Karpas-422 (cell line): ENCODE results near the gene WIPF3. TPM values are rescaled to one million over a fixed set of nuclear protein-coding genes. Genes with fewer than 3 reads are reported as not detected.
"Not testable (repeated sequence)": the region's sequence is repeated elsewhere in the genome, so short reads cannot be mapped to it uniquely, and the experiment has no call there.

Experiments used
- DNase-seq: peaks from one replicate; pipeline ENCODE4 v3.0.0-alpha.2; 2015
- H2AFZ ChIP-seq: fragments of 200-600 bp; sonication (generic); 2 replicates; pipeline ENCODE4 v1.6.1; 2014; ENCODE audit warnings: antibody characterized with exemption, low read length, mixed read lengths
- H3K27ac ChIP-seq: fragments of 200-600 bp; sonication (generic); 2 replicates; pipeline ENCODE4 v1.5.1; 2014; ENCODE audit warnings: mild to moderate bottlenecking, low read length, moderate library complexity
- H3K27me3 ChIP-seq: fragments of 200-600 bp; sonication (generic); 2 replicates; pipeline ENCODE4 v1.6.1; 2014; ENCODE audit warnings: low read length, mixed read lengths
- H3K36me3 ChIP-seq: fragments of 200-600 bp; sonication (generic); 2 replicates; pipeline ENCODE4 v1.6.1; 2014; ENCODE audit warnings: low read length, mixed read lengths; ENCODE audit not compliant: insufficient read depth
- H3K4me1 ChIP-seq: fragments of 200-600 bp; sonication (generic); 2 replicates; pipeline ENCODE4 v1.6.1; 2014; ENCODE audit warnings: mild to moderate bottlenecking, low read length, mixed read lengths
- H3K4me2 ChIP-seq: fragments of 200-600 bp; sonication (generic); 2 replicates; pipeline ENCODE4 v1.6.1; 2014; ENCODE audit warnings: low read length, low read depth, mild to moderate bottlenecking; ENCODE audit not compliant: poor library complexity, severe bottlenecking
- H3K4me3 ChIP-seq: fragments of 200-600 bp; sonication (generic); 2 replicates; pipeline ENCODE4 v1.5.1; 2014; ENCODE audit warnings: mild to moderate bottlenecking, antibody characterized with exemption, low read length, mixed read lengths
- H3K79me2 ChIP-seq: fragments of 200-600 bp; sonication (generic); 2 replicates; pipeline ENCODE4 v1.6.1; 2014; ENCODE audit warnings: mild to moderate bottlenecking, low read length, mixed read lengths
- H3K9ac ChIP-seq: fragments of 200-600 bp; sonication (generic); 2 replicates; pipeline ENCODE4 v1.6.0; 2014; ENCODE audit warnings: low read length
- H3K9me2 ChIP-seq: fragments of 200-600 bp; sonication (generic), shearing (Covaris generic); replicated peaks from 2 replicates; pipeline ENCODE4 v1.6.0; 2014; ENCODE audit warnings: mild to moderate bottlenecking, low read length, moderate library complexity; ENCODE audit not compliant: insufficient read depth
- H3K9me3 ChIP-seq: fragments of 300-700, 200-600 bp; sonication (generic); 2 replicates; pipeline ENCODE4 v1.6.1; 2014; ENCODE audit warnings: low read length, mixed read lengths
- H4K20me1 ChIP-seq: fragments of 200-600 bp; sonication (generic); 2 replicates; pipeline ENCODE4 v1.6.1; 2014; ENCODE audit warnings: mild to moderate bottlenecking, antibody characterized with exemption, low read length, low read depth; ENCODE audit not compliant: insufficient read depth
- total RNA-seq: library from RNA; depleted of rRNA; stranded (reverse); fragments of >200 nt; shearing (Covaris generic); gene quantifications from 2 replicates; pipeline ENCODE4 v1.2.3, GENCODE V29; 2014; ENCODE audit warnings: low replicate concordance

The WIPF3 gene
- total RNA-seq, 1 experiment from 2014 or later: not detected

DNA sequence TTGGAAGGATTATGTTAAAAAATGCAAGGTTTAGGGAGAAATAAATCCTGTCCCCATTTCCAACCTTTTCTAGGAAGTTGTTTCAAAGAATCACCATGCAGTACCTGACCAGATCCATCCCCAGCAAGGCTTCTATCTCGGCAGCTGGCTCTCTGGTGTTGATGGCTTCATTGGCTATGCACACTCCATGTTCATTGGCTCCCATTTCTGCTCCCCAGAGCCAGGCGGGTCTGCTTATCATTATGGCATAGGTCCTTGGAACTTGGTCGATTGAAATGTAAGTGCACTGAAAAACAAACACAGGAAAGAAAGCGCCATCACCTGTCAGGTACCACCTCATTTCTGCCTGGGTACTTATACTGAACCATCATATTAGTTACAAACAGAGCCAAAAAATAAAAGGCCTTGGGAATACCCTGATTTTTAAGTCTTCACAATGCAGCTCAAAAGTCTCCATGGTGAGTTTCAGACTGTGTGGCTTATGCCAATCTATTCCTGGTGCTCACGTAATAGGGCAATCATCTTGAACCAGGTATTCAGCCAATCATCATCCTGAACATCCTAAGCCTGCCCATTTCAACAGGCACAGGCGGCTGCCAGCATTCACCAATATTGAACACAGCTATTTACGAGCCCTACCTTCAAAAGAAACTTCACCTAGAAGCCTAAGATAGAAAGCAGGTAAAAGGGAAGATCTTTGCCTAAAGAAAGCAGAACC lies 148.9 kb downstream of the WIPF3 start:
- no peaks in the 10 kb centered on the region for H4K20me1 ChIP-seq
- no peak for DNase-seq
- no peak overlapping the region for H3K4me3 ChIP-seq
- no peaks in the 10 kb centered on the region for H3K9me3 ChIP-seq
- H3K9ac ChIP-seq: no peak overlapping the region
- H3K36me3 ChIP-seq: peaks cover 48% of the 10 kb centered on the region
- peaks cover 51% of the 10 kb centered on the region for H3K4me1 ChIP-seq
- no peak overlapping the region for H3K4me2 ChIP-seq
- no peak overlapping the region for H2AFZ ChIP-seq
- no peaks in the 10 kb centered on the region for H3K9me2 ChIP-seq
- H3K27ac ChIP-seq: peak overlapping the region; percentile 84
- H3K79me2 ChIP-seq: peaks cover 70% of the 10 kb centered on the region
- no peaks in the 10 kb centered on the region for H3K27me3 ChIP-seq

DNA sequence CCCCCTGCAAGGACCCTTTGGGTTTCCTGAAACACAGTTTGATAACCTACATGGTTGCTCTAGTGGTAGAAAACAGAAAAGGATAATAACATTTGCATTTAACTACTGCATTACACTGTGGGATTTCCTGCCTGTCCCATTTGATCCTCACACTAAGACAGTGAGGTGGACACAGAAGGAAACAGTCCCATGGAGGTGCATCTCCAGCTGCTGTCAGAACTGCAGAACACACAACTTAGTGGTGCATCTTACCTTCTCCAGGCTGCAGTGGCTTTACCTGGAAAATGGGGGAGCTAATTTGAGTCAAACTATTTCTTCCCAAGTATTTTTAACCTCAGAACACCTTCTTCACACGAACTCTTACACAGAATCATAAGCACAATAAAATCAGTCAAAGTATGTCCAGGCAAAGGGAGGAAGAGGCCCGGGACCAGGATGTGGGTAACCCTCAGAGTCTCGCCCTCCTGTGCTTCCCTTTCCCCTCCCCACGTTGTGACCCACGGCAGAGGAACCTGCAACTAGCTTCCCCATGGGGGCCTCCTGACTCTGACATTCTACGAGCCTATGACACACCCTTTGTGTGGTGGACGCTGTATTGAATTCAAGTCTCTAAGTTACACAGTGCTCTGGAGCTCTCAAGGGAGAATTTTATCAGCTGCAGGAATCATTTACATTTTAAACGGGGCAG lies 149.6 kb downstream of the WIPF3 start:
- peaks cover 75% of the 10 kb centered on the region for H3K79me2 ChIP-seq
- no peaks in the 10 kb centered on the region for H3K27me3 ChIP-seq
- no peak overlapping the region for H2AFZ ChIP-seq
- no peaks in the 10 kb centered on the region for H3K9me2 ChIP-seq
- H3K36me3 ChIP-seq: peaks cover 50% of the 10 kb centered on the region
- peak overlapping the region; percentile 68 for H3K4me2 ChIP-seq
- no peaks in the 10 kb centered on the region for H3K9me3 ChIP-seq
- H3K27ac ChIP-seq: peak overlapping the region; percentile 84
- peaks cover 56% of the 10 kb centered on the region for H3K4me1 ChIP-seq
- DNase-seq: peak; percentile 83
- peak overlapping the region; percentile 32 for H3K4me3 ChIP-seq
- H3K9ac ChIP-seq: peak overlapping the region; percentile 51; the same call in 1 of the 2 replicates
- no peaks in the 10 kb centered on the region for H4K20me1 ChIP-seq

DNA sequence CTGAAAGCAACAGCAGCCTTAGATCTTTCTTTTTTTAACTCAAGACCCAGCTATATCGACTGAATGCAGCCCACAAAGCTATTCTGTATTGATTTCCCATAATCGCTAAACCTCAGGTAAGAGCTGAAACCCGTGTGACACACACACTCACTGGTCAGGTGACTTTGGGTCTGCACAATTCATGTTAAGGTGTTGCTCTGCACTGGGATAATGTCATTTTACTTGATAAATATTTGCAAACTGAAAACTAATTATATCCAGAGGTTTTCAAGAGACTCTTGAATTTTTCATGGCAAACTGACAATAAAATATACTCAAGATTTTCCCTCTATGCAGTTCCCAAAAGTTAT lies 150.2 kb downstream of the WIPF3 start:
- Histone ChIP-seq H3K27ac (peak overlapping the region; percentile 84), H3K79me2 (peaks cover 71% of the 10 kb centered on the region), H3K9me2 (no peaks in the 10 kb centered on the region), H4K20me1 (no peaks in the 10 kb centered on the region), H3K9ac (peak overlapping the region; percentile 51), H3K36me3 (peaks cover 44% of the 10 kb centered on the region), H3K4me3 (peak overlapping the region; percentile 32), H2AFZ (no peak overlapping the region), H3K4me1 (peaks cover 56% of the 10 kb centered on the region), H3K27me3 (no peaks in the 10 kb centered on the region), H3K4me2 (peak overlapping the region; percentile 68), H3K9me3 (no peaks in the 10 kb centered on the region)
- DNase-seq: no peak

DNA sequence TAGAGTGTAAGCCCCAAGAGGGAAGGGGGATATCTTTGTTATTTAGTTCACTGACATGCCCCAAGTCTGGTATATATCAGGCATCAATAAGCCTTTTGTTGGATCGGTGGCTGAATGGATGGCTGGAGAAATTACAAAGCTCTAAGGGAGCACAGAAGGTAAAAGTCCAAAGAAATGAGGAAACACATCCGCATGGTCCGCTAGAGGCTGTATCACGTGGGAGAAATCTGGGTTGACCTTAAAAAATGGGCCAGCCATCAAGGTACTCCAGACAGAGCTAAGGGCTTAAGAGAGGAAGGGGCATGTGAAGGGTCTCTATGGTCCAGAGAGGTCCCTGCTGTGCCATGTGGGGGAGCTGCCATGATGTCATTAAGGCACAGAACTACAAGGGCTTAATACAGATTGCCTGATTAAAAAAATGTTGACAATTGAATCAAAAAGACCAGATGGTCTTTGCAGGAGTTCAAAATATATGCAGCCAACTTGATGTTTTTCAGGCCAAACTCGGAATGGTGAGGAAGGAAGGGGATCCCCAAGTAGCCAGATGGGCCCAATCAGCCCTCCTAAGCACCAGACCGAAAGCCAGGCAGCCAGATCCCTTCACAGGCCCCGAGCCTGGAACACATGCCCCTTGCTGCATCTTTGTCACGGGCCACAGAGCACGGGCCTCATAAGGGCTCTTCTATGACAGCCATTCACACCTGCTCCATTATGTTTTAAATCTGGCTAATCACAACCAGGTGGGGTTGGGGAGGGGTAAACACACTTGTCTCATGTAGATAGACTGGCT lies 151.4 kb downstream of the WIPF3 start:
- H3K4me1 ChIP-seq: peaks cover 56% of the 10 kb centered on the region
- H3K9ac ChIP-seq: peak overlapping the region; percentile 51
- H3K4me3 ChIP-seq: peak overlapping the region; percentile 32
- no peaks in the 10 kb centered on the region for H3K9me2 ChIP-seq
- H3K27ac ChIP-seq: peak overlapping the region; percentile 84
- H4K20me1 ChIP-seq: no peaks in the 10 kb centered on the region
- H3K9me3 ChIP-seq: no peaks in the 10 kb centered on the region
- H3K4me2 ChIP-seq: peak overlapping the region; percentile 68
- no peaks in the 10 kb centered on the region for H3K27me3 ChIP-seq
- no peak for DNase-seq
- H3K79me2 ChIP-seq: peaks cover 66% of the 10 kb centered on the region
- H3K36me3 ChIP-seq: peaks cover 33% of the 10 kb centered on the region
- no peak overlapping the region for H2AFZ ChIP-seq

DNA sequence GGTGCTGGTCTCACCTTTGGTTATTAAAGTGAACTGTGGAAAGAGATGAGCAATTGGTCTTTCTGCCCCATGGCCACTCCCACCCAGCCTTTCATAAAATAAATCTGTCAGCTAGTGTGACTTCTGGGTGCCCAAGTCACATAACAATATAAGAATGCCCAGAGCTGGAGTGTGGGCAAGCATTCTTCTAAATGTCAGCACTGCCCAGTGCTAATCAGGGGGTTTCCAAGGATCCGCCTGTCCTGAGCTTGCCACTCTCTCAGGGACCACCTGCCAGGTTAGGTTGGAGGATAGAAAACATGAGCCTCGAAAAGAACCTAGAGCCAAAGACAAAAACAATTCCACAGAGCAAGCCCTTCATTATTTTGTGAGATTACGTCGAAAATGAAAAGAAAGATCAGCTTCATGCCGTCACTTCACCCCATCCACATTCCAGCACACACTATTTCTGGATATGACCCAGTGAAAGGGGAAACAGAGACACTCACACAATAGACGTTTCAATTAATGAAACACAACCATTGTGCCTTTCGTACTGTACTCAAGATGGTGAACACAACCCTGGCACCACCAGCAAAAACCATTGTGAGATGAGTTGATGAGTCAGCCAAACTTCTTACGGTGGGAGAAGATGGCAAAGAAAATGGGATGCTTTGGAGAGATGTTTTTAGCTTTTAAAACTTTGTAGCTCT lies 152.5 kb downstream of the WIPF3 start:
- Histone ChIP-seq H3K27me3 (no peaks in the 10 kb centered on the region), H4K20me1 (no peaks in the 10 kb centered on the region), H3K27ac (peak overlapping the region; percentile 84), H3K4me2 (peak overlapping the region; percentile 68), H3K79me2 (peaks cover 67% of the 10 kb centered on the region), H3K9me3 (no peaks in the 10 kb centered on the region), H3K9me2 (no peaks in the 10 kb centered on the region), H3K9ac (peak overlapping the region; percentile 51; the same call in 1 of the 2 replicates), H2AFZ (no peak overlapping the region), H3K4me3 (no peak overlapping the region), H3K4me1 (peaks cover 56% of the 10 kb centered on the region), H3K36me3 (peaks cover 29% of the 10 kb centered on the region)
- no peak for DNase-seq

DNA sequence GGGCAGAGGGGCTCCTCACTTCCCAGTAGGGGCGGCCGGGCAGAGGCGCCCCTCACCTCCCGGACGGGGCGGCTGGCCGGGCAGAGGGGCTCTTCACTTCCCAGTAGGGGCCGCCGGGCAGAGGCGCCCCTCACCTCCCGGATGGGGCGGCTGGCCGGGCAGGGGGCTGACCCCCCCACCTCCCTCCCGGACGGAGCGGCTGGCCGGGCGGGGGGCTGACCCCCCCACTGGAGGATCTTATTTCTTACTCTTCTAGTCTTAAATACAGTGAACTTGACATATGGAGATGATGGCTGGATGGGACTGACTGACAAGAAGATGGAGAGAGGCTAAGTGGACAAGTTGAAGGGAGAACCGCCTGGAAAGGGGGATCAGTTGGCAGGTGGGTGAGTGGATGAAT lies 155.3 kb downstream of the WIPF3 start:
- not testable (repeated sequence) for H3K27ac ChIP-seq, H3K9ac ChIP-seq, H3K27me3 ChIP-seq, H3K9me2 ChIP-seq, H4K20me1 ChIP-seq, H3K4me2 ChIP-seq, DNase-seq, H3K9me3 ChIP-seq, H2AFZ ChIP-seq, H3K4me3 ChIP-seq
- peaks cover 45% of the 10 kb centered on the region for H3K4me1 ChIP-seq
- peaks cover 77% of the 10 kb centered on the region for H3K79me2 ChIP-seq
- peaks cover 23% of the 10 kb centered on the region; the same call in 1 of the 2 replicates for H3K36me3 ChIP-seq

DNA sequence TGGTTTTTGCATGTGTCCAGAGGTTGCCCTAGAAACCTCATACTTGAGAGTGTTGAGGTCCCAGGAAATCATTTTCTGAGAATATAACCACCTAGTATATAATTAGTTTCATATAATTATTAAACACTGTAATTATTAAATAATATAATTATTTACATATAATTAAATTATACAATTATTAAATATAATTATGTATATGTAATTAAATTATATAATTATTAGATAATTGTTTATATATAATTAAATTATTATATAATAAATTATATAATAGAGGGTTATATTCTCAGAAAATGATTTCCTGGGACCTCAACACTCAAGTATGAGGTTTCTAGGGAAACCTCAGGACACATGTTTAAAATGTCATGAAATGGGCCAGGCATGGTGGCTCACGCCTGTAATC lies 155.7 kb downstream of the WIPF3 start:
- Histone ChIP-seq H3K9ac (no peak overlapping the region), H3K4me1 (peaks cover 45% of the 10 kb centered on the region), H3K9me3 (no peaks in the 10 kb centered on the region), H4K20me1 (no peaks in the 10 kb centered on the region), H3K9me2 (no peaks in the 10 kb centered on the region), H3K79me2 (peaks cover 78% of the 10 kb centered on the region), H2AFZ (no peak overlapping the region), H3K4me2 (no peak overlapping the region), H3K27ac (no peak overlapping the region), H3K4me3 (no peak overlapping the region), H3K36me3 (peaks cover 23% of the 10 kb centered on the region; the same call in 1 of the 2 replicates), H3K27me3 (no peaks in the 10 kb centered on the region)
- DNase-seq: no peak
